SK-N-MC (cell line): ENCODE data around the gene VWA7.

Source experiments
- EZH2 ChIP-seq: fragments of 200-600 bp; sonication (generic); IDR thresholded peaks from one replicate; pipeline ENCODE4 v1.6.1; 2017; ENCODE audit warnings: antibody characterized with exemption
- POLR2AphosphoS5 ChIP-seq: IDR thresholded peaks from 2 replicates; pipeline ENCODE4 v1.6.1; 2012; ENCODE audit warnings: mild to moderate bottlenecking, low read depth, low read length, borderline replicate concordance

- TF ChIP-seq EZH2 (no peak), POLR2AphosphoS5 (no peak)
Measured at GRCh38 chr6:31717499-31718222, 59.5 kb downstream of the VWA7 start.
